Osteocyte (in vitro differentiated cells): ENCODE data around the gene LRRC56. TPM values are rescaled to one million over a fixed set of nuclear protein-coding genes. Genes with fewer than 3 reads are reported as not detected.

ENCODE experiments used
- DNase-seq: peaks from one replicate; pipeline ENCODE4 v3.0.0; 2021; ENCODE audit warnings: mixed read lengths; ENCODE audit not compliant: unreplicated experiment; ENCODE audit errors: extremely low spot score
- H3K27ac Mint-ChIP-seq: one replicate; pipeline ENCODE4 v1.8.0; 2021; ENCODE audit warnings: mild to moderate bottlenecking, mixed read lengths; ENCODE audit not compliant: unreplicated experiment
- H3K27me3 Mint-ChIP-seq: one replicate; pipeline ENCODE4 v1.8.0; 2021; ENCODE audit warnings: mixed read lengths; ENCODE audit not compliant: unreplicated experiment
- H3K36me3 Mint-ChIP-seq: one replicate; pipeline ENCODE4 v1.8.0; 2021; ENCODE audit warnings: mixed read lengths; ENCODE audit not compliant: unreplicated experiment
- H3K4me1 Mint-ChIP-seq: one replicate; pipeline ENCODE4 v1.8.0; 2021; ENCODE audit warnings: mixed read lengths; ENCODE audit not compliant: unreplicated experiment
- H3K4me3 Mint-ChIP-seq: one replicate; pipeline ENCODE4 v1.8.0; 2021; ENCODE audit warnings: mild to moderate bottlenecking, moderate library complexity, mixed read lengths; ENCODE audit not compliant: unreplicated experiment
- H3K9me3 Mint-ChIP-seq: one replicate; pipeline ENCODE4 v1.8.0; 2021; ENCODE audit warnings: mixed read lengths; ENCODE audit not compliant: unreplicated experiment
- total RNA-seq: library from RNA; stranded (reverse); gene quantifications from 2 replicates; pipeline ENCODE4 v1.2.1, GENCODE V29; 2021
- TF ChIP-seq, protein P1 (sequence below): fragments of 200-600 bp; sonication (generic); IDR thresholded peaks from 2 replicates; pipeline ENCODE4 v1.5.0; 2021; ENCODE audit warnings: antibody characterized with exemption, mild to moderate bottlenecking, moderate library complexity

The LRRC56 gene
- total RNA-seq, 1 donor from 2014 or later, result 3.7 TPM

DNA sequence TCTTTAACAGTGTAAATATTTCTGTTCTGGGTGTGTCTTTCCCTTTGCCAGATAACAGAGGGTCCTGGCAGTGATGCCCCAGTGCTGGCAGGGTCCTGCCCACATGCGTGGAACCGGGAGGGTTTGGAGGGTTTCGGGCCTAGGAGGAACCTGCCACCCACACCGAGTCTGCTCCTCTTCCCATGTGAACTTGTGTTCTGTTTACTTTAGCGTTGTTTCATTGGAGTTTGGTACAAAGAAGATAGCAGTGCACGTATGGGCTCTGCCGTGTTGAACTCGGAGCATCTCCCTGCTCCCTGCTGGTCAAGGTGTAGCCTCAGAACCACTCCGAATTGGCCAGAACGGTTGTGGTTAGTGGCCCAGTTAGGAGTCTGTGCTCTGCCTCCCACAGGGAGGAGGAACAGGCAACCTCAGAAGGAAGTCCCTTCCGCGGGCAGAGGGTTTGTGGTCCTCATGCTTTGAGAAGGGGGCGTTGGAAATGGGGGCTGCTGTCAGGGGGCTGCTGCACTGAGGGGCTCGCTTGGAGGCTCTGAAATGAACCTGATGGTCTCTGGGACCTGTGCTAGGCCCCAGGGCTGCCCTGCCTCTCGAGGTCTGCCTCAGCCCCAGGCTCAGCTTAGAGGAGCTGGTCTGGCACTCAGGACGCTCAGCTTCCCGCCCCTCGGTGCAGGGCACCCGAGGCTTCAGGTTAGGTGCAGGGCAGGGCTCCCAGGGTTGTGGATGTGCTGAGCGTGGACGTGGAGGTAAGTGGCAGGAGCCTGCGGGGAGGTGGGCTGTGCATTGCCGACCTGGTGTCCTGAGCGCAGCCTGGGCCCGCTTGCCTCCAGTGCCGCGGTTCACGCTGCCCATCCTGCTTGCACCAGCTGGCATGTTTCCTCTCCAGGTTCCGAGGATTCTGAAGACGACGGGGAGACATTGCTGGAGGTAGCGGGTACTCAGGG is 49.3 kb downstream of the LRRC56 start:
- Mint-ChIP-seq H3K9me3 (no peaks in the 10 kb centered on the region), H3K36me3 (peaks cover 35% of the 10 kb centered on the region), H3K27me3 (no peaks in the 10 kb centered on the region), H3K4me3 (no peak overlapping the region), H3K27ac (no peak overlapping the region), H3K4me1 (peaks cover 2% of the 10 kb centered on the region)
- TF ChIP-seq, protein P1, sequence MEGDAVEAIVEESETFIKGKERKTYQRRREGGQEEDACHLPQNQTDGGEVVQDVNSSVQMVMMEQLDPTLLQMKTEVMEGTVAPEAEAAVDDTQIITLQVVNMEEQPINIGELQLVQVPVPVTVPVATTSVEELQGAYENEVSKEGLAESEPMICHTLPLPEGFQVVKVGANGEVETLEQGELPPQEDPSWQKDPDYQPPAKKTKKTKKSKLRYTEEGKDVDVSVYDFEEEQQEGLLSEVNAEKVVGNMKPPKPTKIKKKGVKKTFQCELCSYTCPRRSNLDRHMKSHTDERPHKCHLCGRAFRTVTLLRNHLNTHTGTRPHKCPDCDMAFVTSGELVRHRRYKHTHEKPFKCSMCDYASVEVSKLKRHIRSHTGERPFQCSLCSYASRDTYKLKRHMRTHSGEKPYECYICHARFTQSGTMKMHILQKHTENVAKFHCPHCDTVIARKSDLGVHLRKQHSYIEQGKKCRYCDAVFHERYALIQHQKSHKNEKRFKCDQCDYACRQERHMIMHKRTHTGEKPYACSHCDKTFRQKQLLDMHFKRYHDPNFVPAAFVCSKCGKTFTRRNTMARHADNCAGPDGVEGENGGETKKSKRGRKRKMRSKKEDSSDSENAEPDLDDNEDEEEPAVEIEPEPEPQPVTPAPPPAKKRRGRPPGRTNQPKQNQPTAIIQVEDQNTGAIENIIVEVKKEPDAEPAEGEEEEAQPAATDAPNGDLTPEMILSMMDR, result no peak
- DNase-seq, result no peak

DNA sequence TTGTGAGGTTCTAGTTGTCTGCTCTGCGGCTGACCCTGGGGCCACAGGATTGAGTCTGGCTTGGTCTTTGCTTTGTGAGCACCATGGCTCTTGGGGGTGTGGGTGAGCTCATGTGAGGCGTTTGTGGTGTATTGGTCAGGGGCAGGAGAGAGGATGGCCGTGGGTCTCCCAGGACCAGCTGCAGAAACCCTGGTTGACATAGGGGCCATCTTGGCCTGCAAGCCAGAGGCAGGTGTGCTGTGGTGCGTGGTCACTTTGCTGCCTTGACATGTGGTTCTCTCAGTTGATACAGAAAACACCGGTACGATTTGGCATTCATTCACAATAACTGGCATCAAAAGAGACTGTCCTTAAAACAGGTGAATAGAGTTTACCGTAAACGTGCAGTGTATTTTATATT is 50.2 kb downstream of the LRRC56 start:
- H3K27ac Mint-ChIP-seq, result no peak overlapping the region
- TF ChIP-seq, protein P1, result no peak
- DNase-seq, result no peak
- H3K9me3 Mint-ChIP-seq, result no peaks in the 10 kb centered on the region
- no peak overlapping the region for H3K4me3 Mint-ChIP-seq
- no peaks in the 10 kb centered on the region for H3K27me3 Mint-ChIP-seq
- H3K4me1 Mint-ChIP-seq, result peaks cover 2% of the 10 kb centered on the region
- H3K36me3 Mint-ChIP-seq, result peaks cover 36% of the 10 kb centered on the region

DNA sequence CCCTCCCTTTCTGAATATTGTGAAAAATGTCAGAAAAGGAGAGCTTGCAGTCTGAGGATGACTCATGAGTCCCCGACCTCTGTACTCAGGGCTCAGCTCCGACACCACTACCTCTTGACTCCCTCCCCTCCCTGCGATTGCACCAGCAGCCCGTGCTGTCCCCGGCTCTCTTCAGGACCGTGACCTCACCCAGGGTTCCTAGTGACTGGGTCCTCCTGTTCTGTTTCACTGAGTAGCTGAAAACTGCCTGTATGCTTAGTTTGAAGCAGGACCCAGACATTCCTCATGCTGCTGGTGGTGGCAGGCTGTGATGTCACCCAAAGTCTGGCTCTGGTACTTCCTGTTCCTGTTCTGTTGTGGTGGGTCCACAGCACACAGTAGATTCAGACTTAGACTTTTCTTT is 50.7 kb downstream of the LRRC56 start:
- peaks cover 39% of the 10 kb centered on the region for H3K36me3 Mint-ChIP-seq
- H3K4me1 Mint-ChIP-seq, result peaks cover 2% of the 10 kb centered on the region
- no peak overlapping the region for H3K27ac Mint-ChIP-seq
- DNase-seq, result no peak
- H3K9me3 Mint-ChIP-seq, result no peaks in the 10 kb centered on the region
- TF ChIP-seq, protein P1, result no peak
- H3K27me3 Mint-ChIP-seq, result no peaks in the 10 kb centered on the region
- H3K4me3 Mint-ChIP-seq, result no peak overlapping the region

DNA sequence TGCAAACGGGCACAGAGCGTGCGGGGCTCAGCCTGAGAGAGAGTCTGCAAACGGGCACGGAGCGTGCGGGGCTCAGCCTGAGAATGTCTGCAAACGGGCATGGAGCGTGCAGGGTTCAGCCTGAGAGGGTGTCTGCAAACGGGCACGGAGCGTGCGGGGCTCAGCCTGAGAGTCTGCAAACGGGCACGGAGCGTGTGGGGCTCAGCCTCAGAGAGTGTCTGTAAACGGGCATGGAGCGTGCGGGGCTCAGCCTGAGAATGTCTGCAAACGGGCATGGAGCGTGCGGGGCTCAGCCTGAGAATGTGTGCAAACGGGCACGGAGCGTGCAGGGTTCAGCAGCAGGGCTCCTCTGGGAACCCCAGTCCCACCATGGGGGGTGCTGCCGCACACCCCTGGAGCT is 52.5 kb downstream of the LRRC56 start:
- H3K4me3 Mint-ChIP-seq, result no peak overlapping the region
- H3K27ac Mint-ChIP-seq, result no peak overlapping the region

DNA sequence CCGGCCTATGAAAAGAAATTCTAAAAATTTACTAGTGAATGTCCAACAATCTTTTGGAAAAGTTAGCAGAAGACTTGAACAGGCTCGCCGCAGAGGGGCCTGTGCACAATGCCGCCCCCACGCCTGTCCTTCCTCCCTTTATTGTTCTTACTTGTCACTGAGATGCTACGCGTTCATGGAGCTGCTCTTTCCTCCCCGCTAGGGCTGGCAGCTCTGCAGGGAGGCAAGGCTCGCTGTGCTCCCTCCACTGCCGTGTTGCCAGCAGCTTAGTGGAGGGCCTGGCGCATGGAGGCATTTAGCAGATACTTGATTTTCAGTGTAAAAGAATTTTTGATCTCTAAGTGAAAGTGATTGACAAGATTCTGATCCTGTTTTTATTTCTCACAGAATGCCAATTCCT is 53.7 kb downstream of the LRRC56 start:
- DNase-seq, result no peak
- Mint-ChIP-seq H3K27ac (no peak overlapping the region), H3K9me3 (no peaks in the 10 kb centered on the region), H3K27me3 (no peaks in the 10 kb centered on the region), H3K4me3 (no peak overlapping the region), H3K36me3 (peaks cover 46% of the 10 kb centered on the region), H3K4me1 (peaks cover 2% of the 10 kb centered on the region)
- TF ChIP-seq, protein P1, result no peak

More for the DNA sequence above, 52.5 kb downstream of the LRRC56 start:
- Mint-ChIP-seq H3K27me3 (no peaks in the 10 kb centered on the region), H3K4me1 (peaks cover 2% of the 10 kb centered on the region), H3K36me3 (peaks cover 44% of the 10 kb centered on the region), H3K9me3 (no peaks in the 10 kb centered on the region)
- TF ChIP-seq, protein P1, result no peak
- no peak for DNase-seq
